Hematopoietic multipotent progenitor cell treated with erythropoietin and hydrocortisone succinate and interleukin-3 and kit ligand, for 15 days (in vitro differentiated cells): Measurements from ENCODE around the gene VDR.
"Not testable (repeated sequence)": the region's sequence is repeated elsewhere in the genome, so short reads cannot be mapped to it uniquely, and the experiment has no call there.

Experiments
- DNase-seq: peaks from one replicate; pipeline ENCODE4 v3.0.0-alpha.2; 2015; ENCODE audit warnings: low spot score

The VDR gene

GRCh38 chr12:47846294-47846996, 58.3 kb downstream of the VDR start:
- DNase-seq, result no peak

- no peak for DNase-seq
Observed at GRCh38 chr12:47845081-47845480, 59.7 kb downstream of the VDR start.

- DNase-seq, result peak; percentile 36
Observed at GRCh38 chr12:47844264-47845019, 60.4 kb downstream of the VDR start.

- no peak for DNase-seq
Observed at GRCh38 chr12:47843226-47843980, 61.4 kb downstream of the VDR start.

GRCh38 chr12:47842543-47842942, 62.3 kb downstream of the VDR start:
- DNase-seq, result not testable (repeated sequence)

- no peak for DNase-seq
Observed at GRCh38 chr12:47841910-47842309, 62.9 kb downstream of the VDR start.

- no peak for DNase-seq
Observed at GRCh38 chr12:47841501-47841900, 63.3 kb downstream of the VDR start.

- DNase-seq, result no peak
Observed at GRCh38 chr12:47840571-47840970, 64.2 kb downstream of the VDR start.

GRCh38 chr12:47839214-47839876, 65.4 kb downstream of the VDR start:
- no peak for DNase-seq

GRCh38 chr12:47838286-47838931, 66.4 kb downstream of the VDR start:
- no peak for DNase-seq

GRCh38 chr12:47837190-47838171, 67.3 kb downstream of the VDR start:
- peak; percentile 80 for DNase-seq

- DNase-seq, result no peak
Observed at GRCh38 chr12:47835831-47836155, 69.0 kb downstream of the VDR start.

GRCh38 chr12:47835006-47835830, 69.6 kb downstream of the VDR start:
- no peak for DNase-seq

GRCh38 chr12:47834199-47834903, 70.4 kb downstream of the VDR start:
- peak; percentile 45 for DNase-seq

- no peak for DNase-seq
Observed at GRCh38 chr12:47833591-47834012, 71.2 kb downstream of the VDR start.

GRCh38 chr12:47832263-47832933, 72.4 kb downstream of the VDR start:
- no peak for DNase-seq

GRCh38 chr12:47829584-47829983, 75.2 kb downstream of the VDR start:
- no peak for DNase-seq

- DNase-seq, result no peak
Observed at GRCh38 chr12:47828976-47829482, 75.8 kb downstream of the VDR start.
